Skin epidermis (tissue), 12 donors: ENCODE results near the gene SECISBP2.

Experiments
- H3K27ac ChIP-seq, 21 experiments: fragments of 200-600 bp; sonication (generic) in 11 of 21; one replicate each; pipeline ENCODE4 v1.5.0; 2020; ENCODE audit warnings: mild to moderate bottlenecking in 3 of 21, inconsistent platforms in 2 of 21, moderate library complexity in 2 of 21
- H3K4me3 ChIP-seq, 7 experiments: fragments of 200-600 bp; sonication (generic) in 2 of 7; one replicate each; pipeline ENCODE4 v1.5.0; 2020; ENCODE audit warnings: inconsistent platforms in 2 of 7, mild to moderate bottlenecking in 2 of 7, moderate library complexity in 1 of 7

The SECISBP2 gene

DNA sequence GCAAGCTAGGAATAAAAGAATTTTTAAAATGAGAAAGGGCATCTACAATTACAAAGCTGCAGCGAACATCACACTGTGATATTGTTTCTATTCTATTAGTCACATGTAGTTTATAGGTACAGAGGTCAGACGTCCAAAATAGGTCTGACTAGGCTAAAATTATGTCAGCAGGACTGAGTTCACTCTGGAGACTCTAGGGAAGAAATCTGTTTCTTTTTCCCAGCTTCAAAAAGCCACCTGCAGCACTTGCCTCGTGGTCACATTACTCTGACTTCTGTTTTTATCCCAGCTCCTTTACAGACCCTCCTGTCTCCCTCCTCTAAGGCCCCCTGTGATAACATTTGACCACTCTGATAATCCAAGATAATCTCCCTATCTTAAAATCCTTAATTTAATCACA, 12.4 kb upstream of the SECISBP2 start:
- Histone ChIP-seq H3K4me3 (no peak overlapping the region), H3K27ac (no peak overlapping the region)

- no peak overlapping the region for H3K4me3 ChIP-seq
- H3K27ac ChIP-seq = peak overlapping the region in 3 of 21 experiments; percentile 98 to 100 (median 99)
These were observed 9.1 kb upstream of the SECISBP2 start for GRCh38 chr9:89309166-89309565.

GRCh38 chr9:89309608-89310474, 8.5 kb upstream of the SECISBP2 start:
- peak overlapping the region; percentile 69 to 94 (median 77) for H3K4me3 ChIP-seq

GRCh38 chr9:89310475-89311345, 7.6 kb upstream of the SECISBP2 start, which contains the start of gene CKS2:
TSS of gene CKS2 (plus strand) at chr9:89311195. CDS start at chr9:89311293, 98 bp downstream.
- Histone ChIP-seq H3K4me3 (peak within 1 kb of the TSS; percentile 71 to 94 (median 77)), H3K27ac (peak within 1 kb of the TSS; percentile 89 to 100 (median 99))

More at GRCh38 chr9:89309608-89310474, 8.5 kb upstream of the SECISBP2 start:
- H3K27ac ChIP-seq = peak overlapping the region; percentile 89 to 100 (median 99)

- peak overlapping the region; percentile 2 to 100 (median 73) for H3K27ac ChIP-seq
These were observed 6.7 kb upstream of the SECISBP2 start for GRCh38 chr9:89311346-89312221.

DNA sequence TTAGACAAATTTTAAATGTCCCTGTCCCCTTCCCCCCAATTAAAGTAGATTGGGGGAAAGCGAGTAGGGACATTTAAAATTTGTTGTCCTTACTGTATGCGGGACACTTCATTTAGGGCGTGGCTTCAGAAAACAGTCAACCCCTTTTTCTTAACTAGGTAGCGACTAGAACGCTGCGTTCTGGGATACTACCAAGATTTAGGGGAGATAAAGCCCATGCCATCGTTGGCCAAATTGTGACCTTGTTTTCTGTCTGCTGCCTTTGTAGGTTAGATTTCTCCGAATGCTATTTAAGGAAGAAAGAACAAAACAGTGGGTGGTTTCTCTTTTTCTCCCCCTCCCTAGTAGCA, 6.1 kb upstream of the SECISBP2 start:
- Histone ChIP-seq H3K27ac (peak overlapping the region in 10 of 21 experiments; percentile 4 to 100 (median 68)), H3K4me3 (peak overlapping the region; percentile 61 to 90 (median 75))

More at GRCh38 chr9:89311346-89312221, 6.7 kb upstream of the SECISBP2 start:
- H3K4me3 ChIP-seq = peak overlapping the region; percentile 61 to 90 (median 75)

DNA sequence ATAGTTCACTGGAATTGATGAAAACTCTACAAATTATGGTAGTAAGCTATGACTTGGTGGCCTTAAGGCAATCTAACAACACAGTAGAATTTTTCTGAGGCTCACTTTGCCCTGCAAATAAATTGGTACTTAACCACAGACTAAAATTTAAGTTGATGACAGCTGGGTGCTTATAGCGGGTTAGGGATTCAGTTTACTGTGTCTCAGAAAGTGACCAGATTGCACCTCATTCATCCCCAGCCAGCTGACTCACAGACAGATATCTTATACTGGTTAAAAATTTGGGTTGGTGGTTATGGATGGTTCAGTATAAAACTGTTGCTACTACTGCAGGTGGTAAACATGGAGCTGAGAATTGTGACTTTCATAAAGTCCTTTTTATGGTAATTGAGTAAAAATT, 4.5 kb upstream of the SECISBP2 start:
- Histone ChIP-seq H3K27ac (peak overlapping the region in 2 of 21 experiments; percentile 4 to 94), H3K4me3 (no peak overlapping the region)

DNA sequence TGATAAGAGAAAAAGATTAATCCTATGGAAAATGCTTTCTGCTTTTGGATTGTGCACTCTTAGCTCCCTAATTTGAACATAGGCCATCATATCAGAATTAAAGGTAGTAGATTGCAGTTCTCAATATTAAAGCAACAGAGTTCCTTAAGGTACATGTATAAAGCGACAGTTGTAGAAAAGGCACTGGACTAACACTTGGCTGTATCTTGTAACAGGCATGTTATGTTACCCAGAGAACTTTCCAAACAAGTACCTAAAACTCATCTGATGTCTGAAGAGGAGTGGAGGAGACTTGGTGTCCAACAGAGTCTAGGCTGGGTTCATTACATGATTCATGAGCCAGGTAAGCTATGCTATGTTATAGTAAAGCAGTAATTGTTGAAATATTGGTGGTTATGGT, 3.3 kb upstream of the SECISBP2 start:
- Histone ChIP-seq H3K4me3 (no peak overlapping the region), H3K27ac (peak overlapping the region in 1 of 21 experiments; percentile 43)

DNA sequence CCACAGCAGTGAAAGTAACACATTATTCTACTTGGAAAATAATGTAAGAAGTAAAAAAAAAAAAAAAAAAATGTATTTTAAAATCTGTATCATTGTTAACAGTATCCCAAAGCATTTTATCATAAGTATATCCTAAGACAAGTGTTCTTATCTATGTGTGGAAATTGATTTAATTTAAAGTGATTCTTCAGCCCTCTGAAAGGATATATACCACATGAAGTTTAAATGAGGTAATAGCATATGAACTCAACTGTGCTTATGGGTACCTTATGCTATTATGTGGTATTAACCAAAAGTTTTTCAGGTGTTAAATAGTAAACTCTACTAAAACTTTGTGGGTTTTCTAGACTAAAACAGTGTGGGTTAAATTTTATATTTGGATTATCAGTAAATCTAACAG, 2.8 kb upstream of the SECISBP2 start:
- Histone ChIP-seq H3K27ac (peak overlapping the region in 1 of 21 experiments; percentile 14), H3K4me3 (no peak overlapping the region)

DNA sequence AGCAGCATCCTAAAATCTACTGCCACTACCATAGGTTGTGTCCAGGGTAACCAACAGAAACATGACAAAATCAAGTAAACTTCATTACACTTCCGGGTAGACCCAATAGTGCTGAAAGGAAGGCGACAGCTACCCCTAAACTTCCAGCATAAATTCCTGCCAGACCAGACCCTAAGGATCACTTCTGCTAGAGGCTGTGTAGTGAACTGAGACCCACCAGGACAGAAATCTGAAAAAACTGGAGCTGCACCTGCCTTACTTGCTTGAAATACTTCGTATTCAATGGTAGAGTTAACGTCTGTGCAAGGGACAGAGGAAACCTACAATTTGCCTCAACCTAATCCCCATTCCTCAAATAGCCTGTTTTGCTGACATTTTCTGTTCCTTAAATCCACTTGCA, 1.0 kb upstream of the SECISBP2 start:
- Histone ChIP-seq H3K4me3 (no peak overlapping the region), H3K27ac (peak overlapping the region in 16 of 21 experiments; percentile 13 to 100 (median 99))

DNA sequence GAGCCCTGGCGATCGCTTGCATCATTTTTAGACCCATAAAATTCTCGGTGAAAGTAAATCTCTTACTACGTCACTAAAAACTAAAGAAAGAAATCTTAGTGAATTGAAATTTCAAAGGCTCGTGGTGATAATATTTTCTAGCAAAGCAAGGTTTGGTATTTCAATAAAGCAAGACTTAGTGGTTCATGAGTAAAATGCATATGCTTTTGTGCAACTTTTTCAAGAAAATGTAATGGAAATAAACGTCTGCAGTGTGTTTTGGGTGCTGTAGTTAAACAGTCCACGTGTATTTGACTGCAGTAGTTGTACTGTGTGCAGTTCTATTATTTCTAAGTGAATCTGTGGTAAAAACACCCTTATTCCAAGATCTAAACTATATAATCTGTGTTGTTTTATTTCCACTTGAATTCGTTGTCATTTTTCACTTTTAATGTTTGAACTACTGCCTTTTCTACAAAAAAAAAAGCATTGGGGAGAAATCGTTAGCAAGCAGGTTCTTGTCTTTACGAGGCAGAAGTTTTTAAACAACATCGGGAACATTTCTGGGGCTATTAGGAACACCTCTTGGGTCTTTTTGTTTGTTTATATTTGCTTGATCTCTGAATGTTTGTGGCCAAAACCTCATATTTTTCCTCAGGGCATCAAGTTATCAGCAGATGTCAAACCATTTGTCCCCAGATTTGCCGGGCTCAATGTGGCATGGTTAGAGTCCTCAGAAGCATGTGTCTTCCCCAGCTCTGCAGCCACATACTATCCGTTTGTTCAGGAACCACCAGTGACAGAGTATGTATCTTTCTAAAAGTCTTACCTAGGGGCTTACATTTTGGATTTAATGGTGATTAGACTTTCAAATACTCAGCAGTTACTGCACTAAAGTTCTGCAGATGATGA, 960 bp downstream of the SECISBP2 start:
- peak overlapping the region; percentile 53 to 78 (median 71) for H3K4me3 ChIP-seq
- peak overlapping the region; percentile 44 to 100 (median 99) for H3K27ac ChIP-seq

DNA sequence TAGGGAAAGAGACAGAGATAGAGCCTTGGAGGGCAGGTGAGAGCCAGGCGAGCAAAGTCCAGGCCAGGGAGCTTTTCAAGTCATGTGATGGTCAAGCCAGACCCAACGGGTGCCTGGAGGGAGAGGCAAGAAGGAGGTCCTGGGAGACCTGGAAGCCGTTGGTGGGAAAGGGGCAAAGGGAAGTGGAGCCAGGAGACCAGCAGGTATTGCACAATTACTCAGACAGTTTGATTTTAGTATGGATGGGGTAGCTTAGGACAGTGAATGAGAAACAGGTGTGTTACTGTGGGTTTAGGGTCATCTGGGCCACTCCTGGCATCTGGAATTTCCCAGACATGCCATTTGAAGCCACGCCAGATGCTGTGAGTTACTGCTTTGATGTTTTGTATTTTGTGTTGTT, 5.1 kb downstream of the SECISBP2 start:
- Histone ChIP-seq H3K27ac (no peak overlapping the region), H3K4me3 (no peak overlapping the region)

- H3K27ac ChIP-seq = no peak overlapping the region
- no peak overlapping the region for H3K4me3 ChIP-seq
These were observed 7.4 kb downstream of the SECISBP2 start for GRCh38 chr9:89325733-89326132.

- H3K27ac ChIP-seq = no peak overlapping the region
- H3K4me3 ChIP-seq = no peak overlapping the region
These were observed 9.8 kb downstream of the SECISBP2 start for GRCh38 chr9:89328064-89328463.

GRCh38 chr9:89329917-89330316, 11.6 kb downstream of the SECISBP2 start:
- H3K4me3 ChIP-seq = no peak overlapping the region
- no peak overlapping the region for H3K27ac ChIP-seq

DNA sequence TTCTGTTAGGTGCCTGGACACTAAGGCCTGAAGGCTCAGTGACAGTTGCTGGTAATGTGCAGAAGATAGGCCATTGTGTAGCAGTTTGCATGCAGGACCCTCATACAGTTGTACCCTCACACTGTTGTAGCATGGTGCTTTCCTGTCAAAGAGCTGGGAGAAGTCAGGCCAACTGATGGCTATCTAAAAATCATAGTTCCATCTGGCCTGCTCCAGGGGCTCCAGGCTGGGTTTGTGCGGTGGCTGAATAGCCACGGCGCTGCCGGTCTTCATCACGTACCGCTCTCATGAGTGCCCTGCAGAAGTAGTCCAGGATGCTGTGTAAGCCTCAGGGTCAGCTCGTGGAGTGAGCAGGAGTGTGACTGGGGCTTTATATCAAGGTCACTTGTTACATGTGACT, 12.2 kb downstream of the SECISBP2 start:
- Histone ChIP-seq H3K4me3 (no peak overlapping the region), H3K27ac (no peak overlapping the region)

DNA sequence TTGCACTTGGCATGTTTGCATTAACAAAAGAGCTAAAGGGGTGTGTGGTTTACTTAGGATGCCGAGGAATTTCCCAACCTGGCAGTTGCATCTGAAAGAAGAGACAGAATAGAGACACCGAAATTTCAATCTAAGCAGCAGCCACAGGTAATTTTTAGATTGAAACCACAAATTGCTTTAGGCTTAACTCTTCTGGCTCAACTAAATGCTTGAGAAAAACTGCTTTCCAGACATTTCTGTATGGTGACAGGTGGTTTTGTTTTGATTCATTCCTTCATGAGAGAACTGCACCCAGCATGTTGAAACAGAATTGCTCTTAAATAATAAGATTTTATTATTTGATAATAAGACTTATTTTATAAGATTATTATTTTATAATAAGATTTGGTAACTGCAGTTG, 21.5 kb downstream of the SECISBP2 start:
- no peak overlapping the region for H3K4me3 ChIP-seq
- H3K27ac ChIP-seq = no peak overlapping the region

DNA sequence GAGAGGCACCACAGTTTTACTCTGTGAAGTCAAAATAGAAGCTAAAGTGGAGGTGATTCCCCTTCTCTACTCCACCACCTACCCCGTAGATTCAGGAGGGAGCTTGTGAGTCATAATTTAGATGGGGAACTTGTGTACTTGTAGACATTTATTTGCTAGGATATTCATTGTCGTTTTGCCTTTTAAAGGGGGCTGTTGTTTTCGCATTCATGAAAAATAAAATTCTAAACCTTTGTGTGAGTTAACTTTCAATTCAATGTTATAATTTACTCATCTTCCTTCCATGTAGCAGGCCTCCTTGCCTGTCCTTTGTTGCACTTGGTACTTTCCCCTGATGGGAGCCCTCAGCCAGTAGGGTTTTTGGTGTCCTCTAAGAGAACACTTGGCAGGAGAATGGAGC, 22.0 kb downstream of the SECISBP2 start:
- H3K4me3 ChIP-seq = no peak overlapping the region
- H3K27ac ChIP-seq = no peak overlapping the region
